Prostate gland (tissue), 2 donors: ENCODE data around the gene MTAP. TPM values are rescaled to one million over a fixed set of nuclear protein-coding genes. Genes with fewer than 3 reads are reported as not detected.

Experiments
- DNase-seq: peaks from one replicate; pipeline ENCODE4 v3.0.0-alpha.2; 2019; ENCODE audit warnings: low spot score
- H3K27ac ChIP-seq, 2 donors: fragments of 200-600 bp; sonication (generic); 2 replicates each; pipeline ENCODE4 v1.5.1; 2017 to 2019
- H3K27me3 ChIP-seq: fragments of 200-600 bp; sonication (generic); replicated peaks from 2 replicates; pipeline ENCODE4 v1.5.1; 2019; ENCODE audit not compliant: insufficient read depth
- H3K36me3 ChIP-seq, 2 donors: fragments of 200-600 bp; sonication (generic); 1 replicate in 1 of 2; 2 replicates in 1 of 2; pipeline versions ENCODE4 v1.5.1 to v1.8.1; 2017 to 2019
- H3K4me1 ChIP-seq: fragments of 200-600 bp; sonication (generic); replicated peaks from 2 replicates; pipeline ENCODE4 v1.5.1; 2019
- H3K4me3 ChIP-seq, 2 donors: fragments of 200-600 bp; sonication (generic); 2 replicates each; pipeline ENCODE4 v1.5.1; 2017 to 2019
- H3K9me3 ChIP-seq: fragments of 200-600 bp; sonication (generic); 2 replicates; pipeline ENCODE4 v1.5.1; 2017
- CTCF ChIP-seq, 4 experiments: fragments of 200-600 bp in 2 of 4; fragments of 450-650 bp in 2 of 4; sonication (generic) in 2 of 4; IDR thresholded peaks; 1 replicate in 3 of 4; 2 replicates in 1 of 4; pipeline ENCODE4 v1.5.1; 2016 to 2019; ENCODE audit warnings: antibody characterized with exemption in 4 of 4, mild to moderate bottlenecking in 2 of 4, moderate library complexity in 2 of 4
- POLR2A ChIP-seq: fragments of 450-650 bp; IDR thresholded peaks from one replicate; pipeline ENCODE4 v1.6.1; 2016; ENCODE audit warnings: antibody characterized with exemption, mild to moderate bottlenecking
- POLR2AphosphoS5 ChIP-seq: sonication (generic); formaldehyde crosslinking; IDR thresholded peaks from one replicate; pipeline ENCODE4 v1.6.1; 2017; ENCODE audit warnings: antibody characterized with exemption
- WGBS: methylation state at CpG from one replicate; pipeline ENCODE4 v1.1.5; 2018; 5-methylcytosine and 5-hydroxymethylcytosine counted together
- intact Hi-C: fragments of 100-400 bp; cut with DNase I; formaldehyde crosslinking; loops from one replicate; pipeline ENCODE4 v1.14.2; 2022
- total RNA-seq, 2 donors: library from RNA; depleted of rRNA; stranded (reverse); fragments of >200 nt; gene quantifications; one replicate each; pipeline ENCODE4 v1.1.0, GENCODE V29; 2016

The MTAP gene
- total RNA-seq, 2 donors from 2014 or later, result 13.3 to 33.5 TPM

- TF ChIP-seq POLR2A, result no peak
- TF ChIP-seq CTCF (IDR thresholded peaks at IDR 0.05), result no peak
- TF ChIP-seq POLR2AphosphoS5, result no peak
- no peaks in the 10 kb centered on the region for H3K36me3 ChIP-seq
- H3K9me3 ChIP-seq, result no peaks in the 10 kb centered on the region
- no peak overlapping the region for H3K27ac ChIP-seq
- H3K4me3 ChIP-seq, result no peak overlapping the region
- 88% methylated on average over 4 of the region's 4 CpGs for WGBS
- DNase-seq, result no peak
- no peaks in the 10 kb centered on the region for H3K4me1 ChIP-seq
- no peaks in the 10 kb centered on the region for H3K27me3 ChIP-seq
- intact Hi-C loops, result no loop called here
Observed at GRCh38 chr9:21904371-21904770, 101.9 kb downstream of the MTAP start.

DNA sequence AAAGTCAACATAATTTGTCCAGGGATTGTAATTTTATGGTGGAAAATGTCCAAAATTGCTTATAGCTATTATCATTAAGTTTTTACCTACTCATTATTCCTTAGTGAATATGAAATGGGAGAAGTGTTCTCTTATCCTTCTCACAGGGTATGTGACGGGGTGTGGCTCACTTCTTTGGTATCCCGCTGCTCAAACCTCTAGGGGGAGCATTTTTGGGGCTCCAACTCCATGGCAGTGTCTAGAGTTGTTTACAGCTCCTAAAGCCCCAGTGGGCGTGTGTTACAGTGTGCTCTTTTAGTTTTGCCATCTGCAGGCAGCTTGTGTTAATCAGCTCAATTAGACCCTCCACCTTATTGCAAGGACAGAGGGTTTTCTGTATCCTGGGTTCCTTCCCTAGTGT is 102.3 kb downstream of the MTAP start:
- TF ChIP-seq POLR2A, result no peak
- no peak for TF ChIP-seq CTCF (IDR thresholded peaks at IDR 0.05)
- TF ChIP-seq POLR2AphosphoS5, result no peak
- intact Hi-C loops, result no loop called here
- H3K4me1 ChIP-seq, result no peaks in the 10 kb centered on the region
- DNase-seq, result no peak
- 92% methylated on average over 3 of the region's 3 CpGs for WGBS
- H3K36me3 ChIP-seq, result no peaks in the 10 kb centered on the region
- H3K9me3 ChIP-seq, result no peaks in the 10 kb centered on the region
- no peaks in the 10 kb centered on the region for H3K27me3 ChIP-seq
- H3K27ac ChIP-seq, result no peak overlapping the region
- no peak overlapping the region for H3K4me3 ChIP-seq

DNA sequence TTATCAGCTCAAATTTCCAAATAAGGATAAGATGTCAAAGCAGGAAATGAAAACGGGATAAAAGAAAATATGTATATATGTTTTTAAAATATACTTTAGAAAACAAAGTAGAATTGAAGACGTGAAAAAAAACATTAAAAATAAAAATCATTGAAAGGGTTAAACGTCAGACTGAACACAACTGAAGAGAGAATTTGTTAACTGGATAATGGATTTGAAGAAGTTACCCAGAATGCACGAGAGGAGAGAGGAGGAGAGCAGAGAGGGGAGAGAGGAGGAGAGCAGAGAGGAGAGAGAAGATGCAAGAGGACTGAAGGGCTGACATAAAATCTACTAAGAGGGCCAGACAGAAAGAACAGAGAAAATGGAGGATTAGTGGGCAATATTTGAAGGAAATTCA is 103.8 kb downstream of the MTAP start:
- Histone ChIP-seq H3K4me3 (no peak overlapping the region), H3K36me3 (no peaks in the 10 kb centered on the region), H3K27ac (no peak overlapping the region), H3K27me3 (no peaks in the 10 kb centered on the region), H3K4me1 (no peaks in the 10 kb centered on the region), H3K9me3 (no peaks in the 10 kb centered on the region)
- no peak for DNase-seq
- intact Hi-C loops, result no loop called here
- 92% methylated on average over 4 of the region's 4 CpGs for WGBS
- TF ChIP-seq POLR2A (no peak), CTCF (IDR thresholded peaks at IDR 0.05) (no peak), POLR2AphosphoS5 (no peak)

GRCh38 chr9:21906881-21907280 is 104.4 kb downstream of the MTAP start:
- no peaks in the 10 kb centered on the region for H3K4me1 ChIP-seq
- H3K27ac ChIP-seq, result no peak overlapping the region
- intact Hi-C loops, result no loop called here
- 95% methylated on average over 3 of the region's 3 CpGs for WGBS
- H3K27me3 ChIP-seq, result no peaks in the 10 kb centered on the region
- DNase-seq, result no peak
- H3K4me3 ChIP-seq, result no peak overlapping the region
- H3K9me3 ChIP-seq, result no peaks in the 10 kb centered on the region
- TF ChIP-seq POLR2A, result no peak
- TF ChIP-seq CTCF (IDR thresholded peaks at IDR 0.05), result no peak
- TF ChIP-seq POLR2AphosphoS5, result no peak
- H3K36me3 ChIP-seq, result no peaks in the 10 kb centered on the region

DNA sequence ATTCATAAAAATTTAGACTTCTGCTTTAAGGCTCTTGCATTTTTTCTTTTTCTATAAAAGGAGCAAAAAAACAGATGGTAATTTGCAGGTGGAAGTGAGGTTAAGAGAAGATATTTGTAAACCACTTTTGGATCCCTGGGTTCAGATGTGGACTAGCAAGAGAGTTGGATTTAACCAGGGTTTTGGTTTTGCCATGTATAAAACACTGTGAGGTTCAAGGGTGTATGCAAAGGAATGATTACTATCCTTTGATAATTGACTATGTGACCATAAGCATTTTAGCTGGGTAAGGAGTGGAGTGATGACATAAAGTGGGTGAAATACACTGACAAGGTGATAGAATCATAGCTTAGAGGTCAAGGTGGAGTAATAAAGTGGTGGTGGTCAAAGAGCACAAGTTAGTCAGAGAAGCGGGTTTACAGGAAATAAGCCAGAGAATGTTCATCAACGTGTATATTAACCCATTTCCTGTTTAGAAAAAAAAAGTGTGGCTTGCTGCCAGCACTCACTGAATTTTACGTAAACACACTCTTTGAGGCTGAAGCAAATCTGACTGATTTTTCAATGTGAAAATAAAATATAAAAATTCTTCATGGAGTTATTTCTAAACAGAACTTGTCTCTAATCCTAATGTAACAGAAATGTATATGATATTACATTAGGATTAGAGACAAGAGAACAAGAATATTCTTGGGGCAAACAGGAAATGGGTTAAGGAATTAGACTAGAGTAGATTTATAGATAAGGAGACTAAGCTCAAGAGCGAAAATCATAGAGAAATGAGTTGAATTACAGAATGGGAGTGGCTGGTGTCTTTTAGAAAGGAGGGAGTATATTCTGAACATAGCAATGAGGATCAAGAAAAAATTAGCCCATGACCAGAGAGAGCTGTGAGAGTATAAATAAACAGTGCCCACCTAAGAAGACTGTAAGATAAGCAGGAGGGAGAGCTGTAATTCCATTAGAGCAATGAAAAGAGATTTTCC is 117.2 kb downstream of the MTAP start:
- no peak for DNase-seq
- no peak overlapping the region for H3K27ac ChIP-seq
- intact Hi-C loops, result no loop called here

More for the DNA sequence above, 117.2 kb downstream of the MTAP start:
- H3K4me3 ChIP-seq, result no peak overlapping the region
- H3K9me3 ChIP-seq, result no peaks in the 10 kb centered on the region
- H3K4me1 ChIP-seq, result no peaks in the 10 kb centered on the region
- H3K27me3 ChIP-seq, result no peaks in the 10 kb centered on the region
- 10% methylated on average over 4 of the region's 4 CpGs for WGBS
- TF ChIP-seq POLR2AphosphoS5, result no peak
- no peaks in the 10 kb centered on the region for H3K36me3 ChIP-seq
